LoVo (cell line): ENCODE results near the gene PERCC1.
A peak's percentile ranks its signal among the peaks of the same experiment; 100 is the strongest.
"Not testable (repeated sequence)": the region's sequence is repeated elsewhere in the genome, so short reads cannot be mapped to it uniquely, and the experiment has no call there.

ENCODE experiments used
- DNase-seq: peaks from one replicate; pipeline ENCODE4 v3.0.0-alpha.2; 2016; ENCODE audit warnings: low spot score

The PERCC1 gene

DNA sequence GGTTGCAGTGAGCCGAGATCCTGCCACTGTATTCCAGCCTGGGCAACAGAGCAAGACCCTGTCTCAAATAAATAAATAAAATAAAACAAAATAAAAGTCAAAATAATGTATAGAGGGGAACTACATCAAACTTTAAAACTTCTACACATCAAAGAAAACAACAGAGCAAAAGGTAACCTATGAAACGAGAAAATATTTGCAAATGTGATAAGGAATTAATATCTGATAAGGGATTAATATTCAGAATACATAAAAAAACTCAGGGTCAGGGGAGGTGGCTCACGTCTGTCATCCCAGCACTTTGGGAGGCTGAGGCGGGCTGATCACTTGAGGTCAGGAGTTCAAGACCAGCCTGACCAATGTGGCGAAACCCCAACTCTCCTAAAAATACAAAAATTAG lies 38.3 kb downstream of the PERCC1 start:
- not testable (repeated sequence) for DNase-seq

- DNase-seq = no peak
Measured at GRCh38 chr16:1469693-1470201, 38.9 kb downstream of the PERCC1 start.

GRCh38 chr16:1470481-1471251 lies 39.8 kb downstream of the PERCC1 start:
- DNase-seq = no peak

DNA sequence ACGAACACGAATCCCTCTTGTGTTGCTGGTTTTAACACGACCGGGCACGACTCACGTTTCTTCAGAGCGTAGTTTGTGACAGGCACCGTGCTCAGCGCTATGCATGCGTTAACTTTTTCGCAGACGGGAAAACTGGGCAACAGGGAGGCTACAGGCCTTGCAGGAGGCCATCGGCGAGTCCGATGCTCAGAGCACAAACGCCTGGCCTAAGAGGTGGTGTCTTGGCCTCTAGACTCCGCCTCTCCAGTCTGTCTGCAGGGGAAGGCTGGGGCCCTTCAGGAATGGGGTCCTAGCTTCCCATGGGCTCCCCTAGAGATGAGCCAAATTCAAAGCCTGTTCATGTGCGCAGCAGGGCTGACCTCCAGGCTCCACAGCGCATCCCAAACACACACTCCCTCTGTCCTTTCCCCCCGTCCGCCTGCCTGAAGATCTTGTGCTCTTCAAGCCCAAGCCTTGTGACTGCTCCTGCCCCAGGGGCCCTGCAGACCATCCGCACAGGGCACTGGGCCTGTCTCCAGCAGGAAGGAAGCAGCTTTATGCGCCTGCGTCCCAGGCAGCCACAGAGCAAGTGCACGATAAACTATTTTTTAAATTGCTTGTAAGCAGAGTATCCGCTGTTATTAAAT lies 40.8 kb downstream of the PERCC1 start:
- no peak for DNase-seq

GRCh38 chr16:1472974-1473373 lies 42.1 kb downstream of the PERCC1 start:
- DNase-seq = no peak

GRCh38 chr16:1474082-1474795 lies 43.4 kb downstream of the PERCC1 start:
- no peak for DNase-seq

GRCh38 chr16:1474796-1475551 lies 44.1 kb downstream of the PERCC1 start, which contains the start of gene CLCN7:
Gene CLCN7 (minus strand): TSS chr16:1475028. CDS start chr16:1474974, 54 bp downstream.
- DNase-seq = peak; percentile 88

- no peak for DNase-seq
Measured at GRCh38 chr16:1475552-1476114, 44.8 kb downstream of the PERCC1 start.

GRCh38 chr16:1477033-1477432 lies 46.2 kb downstream of the PERCC1 start:
- no peak for DNase-seq

GRCh38 chr16:1478937-1479336 lies 48.1 kb downstream of the PERCC1 start:
- DNase-seq = not testable (repeated sequence)

- DNase-seq = no peak
Measured at GRCh38 chr16:1481906-1482835, 51.3 kb downstream of the PERCC1 start.
